ENCODE measurements around the gene ORC5. TPM values are rescaled to one million over a fixed set of nuclear protein-coding genes. Genes with fewer than 3 reads are reported as not detected.
A peak's percentile ranks its signal among the peaks of the same experiment; 100 is the strongest.
"Not testable (repeated sequence)": the region's sequence is repeated elsewhere in the genome, so short reads cannot be mapped to it uniquely, and the experiment has no call there.

ORC5 gene
- 10 to 100 TPM in 1 of 3 donors, 1 to 10 TPM in 2; 5.2 to 13.4 (median 6.7) TPM for polyA plus RNA-seq

- WGBS, 3 donors, result 0% methylated on average over 47 of the region's 47 CpGs
- H3K27ac ChIP-seq (ENCODE audit: low read depth, low read length), result peak within 1 kb of the TSS; percentile 40
Measured at GRCh38 chr7:104207731-104208420, at the start of gene ORC5. Gene ORC5, minus strand, starts transcription at chr7:104208013. Its CDS starts 109 bp downstream, at chr7:104207904.

GRCh38 chr7:104255616-104256015 lies 47.8 kb upstream of the ORC5 start:
- no peak overlapping the region for H3K27ac ChIP-seq (ENCODE audit: low read depth, low read length)
- WGBS, 3 donors, result 73 to 85% (median 80%) methylated on average over 5 of the region's 5 CpGs

GRCh38 chr7:104255194-104255593 lies 47.4 kb upstream of the ORC5 start:
- WGBS, 3 donors, result 74 to 84% (median 83%) methylated on average over 4 of the region's 4 CpGs
- no peak overlapping the region for H3K27ac ChIP-seq (ENCODE audit: low read depth, low read length)

GRCh38 chr7:104254696-104255095 lies 46.9 kb upstream of the ORC5 start:
- no peak overlapping the region for H3K27ac ChIP-seq (ENCODE audit: low read depth, low read length)
- WGBS, 3 donors, result 62 to 74% (median 72%) methylated on average over 1 of the region's 1 CpG

GRCh38 chr7:104252409-104253134 lies 44.8 kb upstream of the ORC5 start:
- WGBS, 3 donors, result 61 to 64% (median 63%) methylated on average over 4 of the region's 4 CpGs
- H3K27ac ChIP-seq (ENCODE audit: low read depth, low read length), result no peak overlapping the region

- WGBS, 3 donors, result 64 to 74% (median 68%) methylated on average over 3 of the region's 3 CpGs
Measured at GRCh38 chr7:104242638-104243037, 34.8 kb upstream of the ORC5 start.

GRCh38 chr7:104241538-104242209 lies 33.9 kb upstream of the ORC5 start:
- WGBS, 3 donors, result 76 to 85% (median 77%) methylated on average over 4 of the region's 4 CpGs
- no peak overlapping the region for H3K27ac ChIP-seq (ENCODE audit: low read depth, low read length)

More at GRCh38 chr7:104242638-104243037, 34.8 kb upstream of the ORC5 start:
- no peak overlapping the region for H3K27ac ChIP-seq (ENCODE audit: low read depth, low read length)

GRCh38 chr7:104241135-104241534 lies 33.3 kb upstream of the ORC5 start:
- WGBS, 3 donors, result 72 to 92% (median 77%) methylated on average over 3 of the region's 3 CpGs
- no peak overlapping the region for H3K27ac ChIP-seq (ENCODE audit: low read depth, low read length)

GRCh38 chr7:104240401-104240800 lies 32.6 kb upstream of the ORC5 start:
- 51 to 69% (median 61%) methylated on average over 5 of the region's 5 CpGs for WGBS, 3 donors
- no peak overlapping the region for H3K27ac ChIP-seq (ENCODE audit: low read depth, low read length)

- not testable (repeated sequence) for H3K27ac ChIP-seq (ENCODE audit: low read depth, low read length)
- WGBS, 3 donors, result 44 to 84% (median 76%) methylated on average over 1 of the region's 2 CpGs
Measured at GRCh38 chr7:104234990-104235389, 27.2 kb upstream of the ORC5 start.

GRCh38 chr7:104231054-104232046 lies 23.5 kb upstream of the ORC5 start:
- WGBS, 3 donors, result 20 to 25% (median 23%) methylated on average over 29 of the region's 29 CpGs
- no peak overlapping the region for H3K27ac ChIP-seq (ENCODE audit: low read depth, low read length)

GRCh38 chr7:104230606-104231005 lies 22.8 kb upstream of the ORC5 start:
- no peak overlapping the region for H3K27ac ChIP-seq (ENCODE audit: low read depth, low read length)
- WGBS, 3 donors, result 30 to 33% (median 32%) methylated on average over 4 of the region's 4 CpGs

- no peak overlapping the region for H3K27ac ChIP-seq (ENCODE audit: low read depth, low read length)
- 41 to 77% (median 63%) methylated on average over 2 of the region's 2 CpGs for WGBS, 3 donors
Measured at GRCh38 chr7:104228442-104228841, 20.6 kb upstream of the ORC5 start.

- WGBS, 3 donors, result 75 to 86% (median 79%) methylated on average over 1 of the region's 1 CpG
- H3K27ac ChIP-seq (ENCODE audit: low read depth, low read length), result no peak overlapping the region
Measured at GRCh38 chr7:104225451-104225850, 17.6 kb upstream of the ORC5 start.

GRCh38 chr7:104217620-104218019 lies 9.8 kb upstream of the ORC5 start:
- 62 to 79% (median 69%) methylated on average over 4 of the region's 4 CpGs for WGBS, 3 donors
- no peak overlapping the region for H3K27ac ChIP-seq (ENCODE audit: low read depth, low read length)

GRCh38 chr7:104209063-104209462 lies 1.2 kb upstream of the ORC5 start:
- no peak overlapping the region for H3K27ac ChIP-seq (ENCODE audit: low read depth, low read length)
- 66 to 87% (median 82%) methylated on average over 4 of the region's 4 CpGs for WGBS, 3 donors

GRCh38 chr7:104208421-104208780 lies 588 bp upstream of the ORC5 start:
- WGBS, 3 donors, result 26 to 33% (median 32%) methylated on average over 7 of the region's 7 CpGs
- peak overlapping the region; percentile 40 for H3K27ac ChIP-seq (ENCODE audit: low read depth, low read length)

GRCh38 chr7:104207348-104207730 lies 474 bp downstream of the ORC5 start:
- H3K27ac ChIP-seq (ENCODE audit: low read depth, low read length), result no peak overlapping the region
- WGBS, 3 donors, result 0 to 1% (median 1%) methylated on average over 10 of the region's 10 CpGs

Data from adipose tissue (tissue), 3 donors.